Mesodermal cell (in vitro differentiated cells): ENCODE results near the gene ACSL6.

Experiments used
- H3K27ac ChIP-seq: 2 replicates; pipeline ENCODE4 v1.7.0; 2013; ENCODE audit warnings: mild to moderate bottlenecking, low read depth, low read length, moderate library complexity; ENCODE audit not compliant: severe bottlenecking
- H3K36me3 ChIP-seq: 2 replicates; pipeline ENCODE4 v1.7.1; 2013; ENCODE audit warnings: mild to moderate bottlenecking, low read length, moderate library complexity; ENCODE audit not compliant: control insufficient read depth, insufficient read depth
- H3K4me1 ChIP-seq: one replicate; pipeline ENCODE4 v1.7.1; 2013; ENCODE audit warnings: mild to moderate bottlenecking, low read length; ENCODE audit not compliant: insufficient read depth, control insufficient read depth, poor library complexity, severe bottlenecking
- H3K4me3 ChIP-seq: 2 replicates; pipeline ENCODE4 v1.7.0; 2013; ENCODE audit warnings: low read length, control low read depth, mild to moderate bottlenecking; ENCODE audit not compliant: insufficient read depth, poor library complexity, severe bottlenecking; ENCODE audit errors: extremely low read depth
- H3K9me3 ChIP-seq: 2 replicates; pipeline ENCODE4 v1.7.1; 2013; ENCODE audit warnings: mild to moderate bottlenecking, low read length, moderate library complexity; ENCODE audit not compliant: control insufficient read depth
- WGBS, 2 experiments: methylation state at CpG; one replicate each; pipeline ENCODE4 v1.1.5; 2013; ENCODE audit warnings: missing lambda C conversion rate in 2 of 2; ENCODE audit not compliant: insufficient coverage in 2 of 2; 5-methylcytosine and 5-hydroxymethylcytosine counted together

Gene ACSL6

DNA sequence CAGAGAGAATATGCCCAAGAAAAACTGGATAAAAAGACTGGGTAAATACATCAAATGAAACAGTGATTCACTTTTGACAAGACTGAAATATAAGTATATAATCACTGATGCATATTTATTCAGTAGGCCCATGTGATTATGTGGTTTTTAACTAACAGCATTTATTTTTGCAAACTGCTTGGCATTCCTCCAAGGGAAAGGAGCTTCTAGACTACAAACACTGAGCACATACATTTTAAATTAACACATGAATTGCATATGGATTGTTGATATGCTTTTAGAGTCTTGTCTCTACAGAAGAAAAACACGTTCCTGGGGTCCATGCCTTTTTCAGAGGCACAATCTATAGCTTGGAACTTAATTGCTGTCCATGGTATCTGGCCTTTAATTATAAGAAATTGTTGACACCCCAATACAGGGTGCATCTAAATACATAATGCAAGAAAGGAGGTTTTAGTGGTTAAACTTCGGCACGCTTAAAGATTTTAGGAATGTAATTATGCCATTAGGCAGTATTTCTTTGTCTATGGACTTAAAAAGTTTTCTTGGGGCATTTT, 59.1 kb downstream of the ACSL6 start:
- Histone ChIP-seq H3K9me3 (no peaks in the 10 kb centered on the region), H3K36me3 (no peaks in the 10 kb centered on the region), H3K4me1 (no peaks in the 10 kb centered on the region), H3K4me3 (no peak overlapping the region), H3K27ac (no peak overlapping the region)
- WGBS, 2 experiments, result 62% methylated on average over 2 of the region's 3 CpGs; no CpG with 5 or more reads in 1 of the 2 experiments

DNA sequence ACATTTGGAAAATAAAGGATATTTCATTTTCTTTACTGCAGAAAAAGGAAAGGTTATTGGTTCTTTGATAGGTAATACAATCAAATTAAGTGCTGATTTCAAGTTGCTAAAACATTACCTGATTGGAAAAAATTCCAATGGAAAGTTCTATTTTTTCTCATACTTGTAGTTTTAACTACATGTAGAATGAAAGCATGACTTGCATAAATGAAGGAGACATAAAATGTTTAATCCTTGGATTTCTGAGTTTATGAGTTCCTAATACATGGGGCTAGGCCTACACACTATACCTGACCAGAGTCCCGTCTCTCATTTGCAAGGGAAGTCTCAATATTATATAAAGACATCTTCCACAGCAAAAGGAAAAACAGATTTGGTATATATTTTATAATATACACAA, 60.8 kb downstream of the ACSL6 start:
- Histone ChIP-seq H3K4me1 (no peaks in the 10 kb centered on the region), H3K9me3 (no peaks in the 10 kb centered on the region), H3K36me3 (no peaks in the 10 kb centered on the region), H3K27ac (no peak overlapping the region), H3K4me3 (no peak overlapping the region)
- WGBS, 2 experiments, result no CpG with 5 or more reads among the region's 1 CpG

DNA sequence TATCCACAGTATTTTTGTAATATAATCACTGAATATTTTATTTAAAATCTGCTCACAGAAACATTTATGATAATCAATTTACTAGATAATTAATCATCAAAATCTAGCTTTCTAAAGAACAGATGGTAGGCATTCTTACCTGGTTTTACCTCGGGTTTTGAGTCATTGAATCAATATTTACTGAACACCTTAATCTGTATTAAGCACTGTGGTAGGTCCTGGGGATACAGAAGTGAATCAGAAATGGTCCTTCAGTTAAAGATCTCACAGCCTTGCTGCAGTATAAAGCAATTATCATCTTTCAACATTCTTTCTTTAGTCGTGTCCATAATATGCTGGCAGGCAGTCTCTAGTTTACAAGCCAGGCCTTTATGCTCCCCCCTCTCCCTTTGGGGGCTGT, 64.0 kb downstream of the ACSL6 start:
- H3K9me3 ChIP-seq, result no peaks in the 10 kb centered on the region
- no peaks in the 10 kb centered on the region for H3K4me1 ChIP-seq
- H3K27ac ChIP-seq, result no peak overlapping the region
- H3K4me3 ChIP-seq, result no peak overlapping the region
- no CpG with 5 or more reads among the region's 2 CpGs for WGBS, 2 experiments
- no peaks in the 10 kb centered on the region for H3K36me3 ChIP-seq

DNA sequence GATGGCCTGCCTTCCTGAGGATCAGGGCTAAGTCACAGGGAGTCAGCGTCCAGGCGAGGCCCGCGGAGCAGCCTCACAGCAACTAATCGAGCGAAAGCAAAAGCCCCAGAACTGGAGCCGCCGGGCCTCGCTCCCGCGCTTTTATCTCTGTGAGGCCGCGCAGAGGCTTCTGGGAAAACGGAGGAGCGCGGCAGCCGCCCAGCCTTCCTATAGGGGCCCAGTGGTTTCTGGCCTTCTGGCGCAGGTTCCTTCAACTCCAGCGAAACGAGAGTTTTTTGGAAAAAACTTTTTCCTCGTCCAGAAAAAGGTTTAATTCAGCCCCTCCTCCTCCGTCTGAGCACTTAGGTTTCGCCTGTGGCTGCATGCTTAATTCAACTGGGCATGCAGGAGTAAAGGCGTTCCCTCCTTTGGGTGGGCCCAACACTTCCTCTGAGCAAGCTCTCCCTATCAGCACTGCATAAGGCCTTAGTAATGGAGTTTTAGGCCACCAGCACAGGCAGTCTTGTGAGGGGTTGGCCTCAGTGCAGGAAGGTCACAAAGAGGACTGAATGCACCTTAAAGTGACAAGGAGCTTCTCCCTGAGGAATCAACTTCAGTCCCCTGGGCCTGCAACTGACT, 65.8 kb downstream of the ACSL6 start, which contains the start of gene MEIKIN:
TSS of gene MEIKIN (minus strand) at position 113 of the 618 bp plus-strand sequence. CDS start 158 bp downstream, outside the sequence.
- Histone ChIP-seq H3K4me1 (no peaks in the 10 kb centered on the region), H3K4me3 (no peak within 1 kb of the TSS)

DNA sequence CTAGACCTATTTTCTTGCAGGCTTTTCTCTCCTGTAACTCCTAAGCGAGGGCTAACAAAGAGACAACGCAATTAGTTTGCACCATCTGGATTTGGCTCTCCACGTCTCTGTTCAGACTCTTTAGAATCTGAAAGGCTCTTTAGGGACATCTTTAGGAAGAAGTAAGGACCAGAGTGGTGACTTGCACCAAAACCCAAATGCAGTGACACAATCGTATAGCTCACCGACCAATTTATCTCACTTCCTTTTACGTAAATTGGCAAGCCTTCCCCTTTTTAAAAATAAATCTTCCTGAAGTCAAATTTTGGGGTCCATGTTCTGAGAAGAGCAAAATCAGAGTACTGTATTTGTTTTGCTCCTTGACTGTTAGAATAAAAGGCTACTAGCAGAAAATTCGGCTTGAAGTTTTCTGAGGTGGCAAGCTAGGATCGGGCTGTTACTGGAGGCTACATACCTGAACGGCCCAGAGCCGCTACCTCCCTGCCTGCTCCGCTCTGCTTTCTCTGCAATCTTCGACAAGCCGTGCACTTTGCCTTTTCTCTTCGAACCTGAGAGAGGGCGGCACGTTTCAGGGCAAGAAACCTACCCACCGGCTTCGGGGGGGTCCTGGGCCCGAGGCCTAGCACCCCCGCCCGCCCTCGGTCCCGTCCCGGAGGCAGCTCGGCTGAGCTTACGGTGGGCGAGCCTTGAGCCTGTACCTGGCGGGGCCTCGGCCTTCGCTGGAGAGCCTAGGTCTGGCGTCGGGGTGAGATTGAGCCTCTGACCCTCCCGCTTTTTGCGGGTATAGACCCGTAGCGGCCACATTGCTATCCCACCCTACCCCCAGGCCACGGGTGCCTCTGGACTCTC, 66.5 kb downstream of the ACSL6 start:
- no peaks in the 10 kb centered on the region for H3K4me1 ChIP-seq
- H3K9me3 ChIP-seq, result no peaks in the 10 kb centered on the region
- H3K4me3 ChIP-seq, result no peak overlapping the region
- no peak overlapping the region for H3K27ac ChIP-seq
- no peaks in the 10 kb centered on the region for H3K36me3 ChIP-seq
- 92 to 94% methylated on average over 29 to 34 of the region's 37 CpGs for WGBS, 2 experiments

More for the DNA sequence above, 65.8 kb downstream of the ACSL6 start, which contains the start of gene MEIKIN:
- H3K27ac ChIP-seq, result no peak within 1 kb of the TSS
- WGBS, 2 experiments, result 94 to 95% methylated on average over 23 to 24 of the region's 24 CpGs
- H3K36me3 ChIP-seq, result no peaks in the 10 kb centered on the region
- no peaks in the 10 kb centered on the region for H3K9me3 ChIP-seq

DNA sequence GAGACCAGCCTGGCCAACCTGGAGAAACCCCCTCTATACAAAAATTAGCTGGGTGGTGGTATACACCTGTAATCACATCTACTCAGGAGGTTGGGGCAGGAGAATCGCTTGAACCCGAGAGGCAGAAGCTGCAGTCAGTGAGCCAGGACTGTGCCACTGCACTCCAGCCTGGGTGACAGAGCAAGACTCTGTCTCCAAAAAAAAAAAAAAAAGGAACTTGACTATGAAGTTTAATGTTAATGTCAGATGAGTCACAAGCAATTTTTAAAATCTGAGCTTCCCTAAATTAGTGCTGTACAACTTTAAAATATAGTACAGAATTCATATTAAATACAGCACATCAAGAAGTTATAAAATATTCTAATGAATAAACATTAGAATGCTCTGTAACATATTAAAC, 67.5 kb downstream of the ACSL6 start:
- H3K4me3 ChIP-seq, result no peak overlapping the region
- H3K27ac ChIP-seq, result no peak overlapping the region
- no CpG with 5 or more reads among the region's 2 CpGs for WGBS, 2 experiments
- no peaks in the 10 kb centered on the region for H3K36me3 ChIP-seq
- H3K9me3 ChIP-seq, result no peaks in the 10 kb centered on the region
- no peaks in the 10 kb centered on the region for H3K4me1 ChIP-seq

DNA sequence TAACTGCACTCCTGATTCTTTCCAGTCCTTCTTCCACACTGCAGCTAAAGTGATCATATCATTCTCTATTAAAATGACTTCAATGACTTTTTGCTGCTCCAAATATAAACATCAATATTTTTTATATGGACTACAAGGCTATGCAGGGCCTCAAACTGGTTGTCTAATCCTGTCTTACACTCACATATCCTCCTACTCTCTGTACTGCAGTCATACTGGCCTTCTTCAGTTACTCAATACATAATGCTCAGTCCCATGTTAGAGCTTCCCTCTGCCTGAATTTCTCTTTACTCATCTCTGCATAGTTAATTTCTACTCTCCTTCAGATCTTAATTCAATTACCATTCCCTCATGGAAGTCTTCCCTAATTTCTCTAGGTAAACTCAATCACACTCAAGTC, 69.4 kb downstream of the ACSL6 start:
- H3K27ac ChIP-seq, result no peak overlapping the region

DNA sequence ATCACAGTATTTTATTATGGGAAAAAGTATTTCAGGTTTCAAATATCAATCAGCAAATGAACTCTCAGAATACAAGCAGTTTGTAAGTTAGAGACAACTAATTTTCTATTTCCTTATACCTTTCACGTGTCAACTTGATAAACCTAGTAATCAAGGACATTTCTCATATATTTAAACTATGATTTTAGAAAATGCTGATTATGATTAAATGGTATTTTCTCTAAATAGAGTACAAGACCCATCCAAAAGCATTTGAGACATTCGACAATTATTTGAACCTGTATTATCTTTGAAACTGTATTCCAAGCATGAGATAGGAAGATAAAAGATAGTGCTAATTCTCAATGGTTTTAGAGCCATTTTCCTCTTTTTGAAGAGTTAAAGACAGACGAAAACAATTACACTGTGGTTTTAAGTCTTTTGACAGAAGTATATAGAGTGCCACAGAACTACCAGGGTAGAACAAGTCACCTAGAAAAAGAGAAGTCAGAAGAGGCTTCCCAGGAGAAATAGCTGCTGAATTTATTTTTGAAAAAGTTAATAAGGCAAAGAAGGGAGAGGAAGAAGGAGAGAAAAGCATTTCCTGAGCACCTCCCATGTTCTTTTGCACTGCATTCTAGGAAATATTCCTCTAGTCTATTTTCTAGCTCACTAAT, 71.6 kb downstream of the ACSL6 start:
- Histone ChIP-seq H3K4me1 (no peaks in the 10 kb centered on the region), H3K36me3 (no peaks in the 10 kb centered on the region), H3K4me3 (no peak overlapping the region), H3K27ac (no peak overlapping the region), H3K9me3 (no peaks in the 10 kb centered on the region)
- WGBS, 2 experiments, result 83 to 100% methylated on average over 1 of the region's 3 CpGs

More for the DNA sequence above, 69.4 kb downstream of the ACSL6 start:
- Histone ChIP-seq H3K4me3 (no peak overlapping the region), H3K36me3 (no peaks in the 10 kb centered on the region), H3K9me3 (no peaks in the 10 kb centered on the region), H3K4me1 (no peaks in the 10 kb centered on the region)

DNA sequence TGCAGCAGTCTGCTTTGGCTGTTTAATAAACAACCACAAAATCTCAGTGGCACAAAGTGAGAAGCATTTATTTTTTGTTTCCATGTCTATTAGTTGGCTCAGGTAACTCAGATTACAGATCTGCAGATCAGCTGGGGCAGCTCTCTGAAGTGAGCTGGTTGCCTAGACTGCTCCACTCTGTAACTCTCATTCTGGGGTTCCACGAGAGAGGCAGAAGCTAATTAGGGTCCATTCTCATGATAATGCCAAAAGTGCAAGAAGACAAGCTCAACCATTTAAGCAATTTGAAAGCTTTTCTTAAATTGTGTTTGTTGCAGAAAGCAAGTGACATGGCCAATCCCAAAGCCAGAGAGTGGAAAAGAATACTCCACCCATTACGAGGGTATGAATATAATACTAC, 79.2 kb downstream of the ACSL6 start:
- H3K36me3 ChIP-seq, result no peaks in the 10 kb centered on the region
- H3K27ac ChIP-seq, result no peak overlapping the region
- no peaks in the 10 kb centered on the region for H3K4me1 ChIP-seq
- no peak overlapping the region for H3K4me3 ChIP-seq
- H3K9me3 ChIP-seq, result peaks cover 9% of the 10 kb centered on the region
- WGBS, 2 experiments, result 65% methylated on average over 2 of the region's 2 CpGs; no CpG with 5 or more reads in 1 of the 2 experiments

DNA sequence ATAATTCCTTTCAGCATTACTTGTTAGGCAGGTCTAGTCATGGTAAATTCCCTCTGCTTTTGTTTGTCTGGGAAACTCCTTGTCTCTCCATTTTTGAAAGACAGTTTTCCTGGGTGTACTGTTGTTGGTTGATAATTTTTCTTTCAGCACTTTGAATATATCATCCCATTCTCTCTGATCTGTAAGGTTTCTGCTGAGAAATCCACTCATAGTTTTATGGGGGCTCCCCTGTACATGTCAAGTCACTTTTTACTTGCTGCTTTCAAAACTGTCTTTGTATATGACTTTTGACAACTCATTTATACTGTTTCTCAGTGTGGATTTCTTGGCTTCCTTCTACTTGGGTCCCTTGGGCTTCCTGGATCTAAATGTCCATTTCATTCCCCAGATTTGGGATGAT, 82.5 kb downstream of the ACSL6 start:
- H3K27ac ChIP-seq, result no peak overlapping the region
- H3K4me3 ChIP-seq, result no peak overlapping the region
- peaks cover 9% of the 10 kb centered on the region for H3K9me3 ChIP-seq
- no peaks in the 10 kb centered on the region for H3K36me3 ChIP-seq
- no peaks in the 10 kb centered on the region for H3K4me1 ChIP-seq
